H1 (cell line): ENCODE results near the gene GPRIN3. TPM values are rescaled to one million over a fixed set of nuclear protein-coding genes. Genes with fewer than 3 reads are reported as not detected.

Experiments used
- CREB1 ChIP-seq: IDR thresholded peaks from 2 replicates; pipeline ENCODE4 v1.6.1; 2012; ENCODE audit warnings: inconsistent platforms
- GABPA ChIP-seq: IDR thresholded peaks from 2 replicates; pipeline ENCODE4 v1.6.1; 2011; ENCODE audit warnings: mild to moderate bottlenecking, low read length, moderate library complexity, borderline replicate concordance; ENCODE audit not compliant: insufficient read depth
- HDAC2 ChIP-seq, 2 experiments: fragments of 300-600 bp in 1 of 2; sonication (generic) in 1 of 2; IDR thresholded peaks; 2 replicates each; pipeline ENCODE4 v1.6.1; 2011 to 2012; ENCODE audit warnings: low read depth in 2 of 2, low read length in 2 of 2, mild to moderate bottlenecking in 2 of 2, moderate library complexity in 2 of 2, borderline replicate concordance in 1 of 2, inconsistent platforms in 1 of 2
- KDM5A ChIP-seq: fragments of 200-600 bp; IDR thresholded peaks from 2 replicates; pipeline ENCODE4 v1.7.1; 2012; ENCODE audit warnings: mild to moderate bottlenecking, low read length, inconsistent platforms, mixed read lengths
- POLR2AphosphoS5 ChIP-seq: IDR thresholded peaks from 2 replicates; pipeline ENCODE4 v1.6.1; 2011; ENCODE audit warnings: low read depth, low read length
- SP4 ChIP-seq: IDR thresholded peaks from 2 replicates; pipeline ENCODE4 v1.6.1; 2012; ENCODE audit warnings: low read length, inconsistent platforms
- TEAD4 ChIP-seq: IDR thresholded peaks from 2 replicates; pipeline ENCODE4 v1.6.1; 2012; ENCODE audit warnings: low read depth, low read length, inconsistent platforms, mixed read lengths
- polyA plus RNA-seq, 7 experiments: library from polyadenylated mRNA; depleted of rRNA in 3 of 7; stranded (reverse) in 5 of 7; unstranded in 2 of 7; fragments of >200 nt in 5 of 7; fragments of 200-250 nt in 2 of 7; gene quantifications; 1 replicate in 5 of 7; 2 replicates in 1 of 7; 4 replicates in 1 of 7; pipeline versions ENCODE4 v1.2.1 to v1.2.3, GENCODE V29; 2011 to 2013; ENCODE audit warnings: missing spikeins in 2 of 7, mixed read lengths in 2 of 7
- total RNA-seq: library from RNA; stranded (reverse); fragmentation: NEBNext Ultra II Directional; extraction: Animal tissue kit (Norgen Biotek cat#: 25700); gene quantifications from 2 replicates; pipeline ENCODE4 v1.2.1, GENCODE V29; 2021

The GPRIN3 gene
- total and polyA plus RNA-seq, 2 of the 8 experiments (the other 6 are each of a cell fraction or from before 2014, with no cell fraction given), result 0.17 to 1.4 TPM

- no peak for TF ChIP-seq TEAD4
- TF ChIP-seq HDAC2 (IDR thresholded peaks at IDR 0.05; ENCODE audit: borderline replicate concordance in 1 of 2, low read depth in 2 of 2, low read length in 2 of 2), result no peak
- TF ChIP-seq CREB1, result no peak
- no peak for TF ChIP-seq KDM5A
- TF ChIP-seq POLR2AphosphoS5, result no peak
- no peak for TF ChIP-seq GABPA
- TF ChIP-seq SP4, result no peak
These were observed 89.0 kb downstream of the GPRIN3 start (continued) for GRCh38 chr4:89218587-89218986.
